ENCODE measurements around the gene FAAP20.

The FAAP20 gene

GRCh38 chr1:2178875-2179274 is 15.7 kb downstream of the FAAP20 start:
- no peak overlapping the region for H3K9ac ChIP-seq (ENCODE audit: low read depth in 1 of 2, low read length in 2 of 2)
- H3K4me1 ChIP-seq (ENCODE audit: control insufficient read depth in 1 of 2, insufficient read depth in 2 of 2, low read length in 2 of 2), result no peaks in the 10 kb centered on the region
- no peaks in the 10 kb centered on the region for H3K9me3 ChIP-seq (ENCODE audit: control insufficient read depth in 1 of 2, low read length in 2 of 2)
- no peaks in the 10 kb centered on the region for H3K27me3 ChIP-seq (ENCODE audit: control insufficient read depth in 1 of 2, insufficient read depth in 2 of 2, low read length in 2 of 2)
- no peak overlapping the region for H3K4me3 ChIP-seq (ENCODE audit: low read depth in 1 of 2, low read length in 2 of 2)
- peaks cover 11 to 55% of the 10 kb centered on the region in 2 donors for H3K36me3 ChIP-seq (ENCODE audit: control insufficient read depth in 1 of 2, insufficient read depth in 2 of 2, low read length in 2 of 2)
- no peak overlapping the region for H3K27ac ChIP-seq (ENCODE audit: low read depth, low read length)

- Histone ChIP-seq H3K4me1 (ENCODE audit: control insufficient read depth in 1 of 2, insufficient read depth in 2 of 2, low read length in 2 of 2) (no peaks in the 10 kb centered on the region), H3K9me3 (ENCODE audit: control insufficient read depth in 1 of 2, low read length in 2 of 2) (no peaks in the 10 kb centered on the region), H3K4me3 (ENCODE audit: low read depth in 1 of 2, low read length in 2 of 2) (no peak overlapping the region), H3K9ac (ENCODE audit: low read depth in 1 of 2, low read length in 2 of 2) (no peak overlapping the region), H3K27ac (ENCODE audit: low read depth, low read length) (no peak overlapping the region), H3K36me3 (ENCODE audit: control insufficient read depth in 1 of 2, insufficient read depth in 2 of 2, low read length in 2 of 2) (peaks cover 11 to 64% of the 10 kb centered on the region in 2 donors), H3K27me3 (ENCODE audit: control insufficient read depth in 1 of 2, insufficient read depth in 2 of 2, low read length in 2 of 2) (no peaks in the 10 kb centered on the region)
Measured at GRCh38 chr1:2177946-2178538, 16.5 kb downstream of the FAAP20 start.

- Histone ChIP-seq H3K9me3 (ENCODE audit: control insufficient read depth in 1 of 2, low read length in 2 of 2) (no peaks in the 10 kb centered on the region), H3K27me3 (ENCODE audit: control insufficient read depth in 1 of 2, insufficient read depth in 2 of 2, low read length in 2 of 2) (no peaks in the 10 kb centered on the region), H3K27ac (ENCODE audit: low read depth, low read length) (no peak overlapping the region), H3K4me3 (ENCODE audit: low read depth in 1 of 2, low read length in 2 of 2) (no peak overlapping the region), H3K9ac (ENCODE audit: low read depth in 1 of 2, low read length in 2 of 2) (no peak overlapping the region), H3K4me1 (ENCODE audit: control insufficient read depth in 1 of 2, insufficient read depth in 2 of 2, low read length in 2 of 2) (no peaks in the 10 kb centered on the region), H3K36me3 (ENCODE audit: control insufficient read depth in 1 of 2, insufficient read depth in 2 of 2, low read length in 2 of 2) (peaks cover 13 to 69% of the 10 kb centered on the region in 2 donors)
Measured at GRCh38 chr1:2177541-2177940, 17.0 kb downstream of the FAAP20 start.

GRCh38 chr1:2176615-2177014 is 18.0 kb downstream of the FAAP20 start:
- Histone ChIP-seq H3K9me3 (ENCODE audit: control insufficient read depth in 1 of 2, low read length in 2 of 2) (no peaks in the 10 kb centered on the region), H3K36me3 (ENCODE audit: control insufficient read depth in 1 of 2, insufficient read depth in 2 of 2, low read length in 2 of 2) (peaks cover 16 to 73% of the 10 kb centered on the region in 2 donors), H3K4me3 (ENCODE audit: low read depth in 1 of 2, low read length in 2 of 2) (no peak overlapping the region), H3K9ac (ENCODE audit: low read depth in 1 of 2, low read length in 2 of 2) (no peak overlapping the region), H3K27ac (ENCODE audit: low read depth, low read length) (no peak overlapping the region), H3K4me1 (ENCODE audit: control insufficient read depth in 1 of 2, insufficient read depth in 2 of 2, low read length in 2 of 2) (no peaks in the 10 kb centered on the region), H3K27me3 (ENCODE audit: control insufficient read depth in 1 of 2, insufficient read depth in 2 of 2, low read length in 2 of 2) (no peaks in the 10 kb centered on the region)

GRCh38 chr1:2175681-2176454 is 18.7 kb downstream of the FAAP20 start:
- Histone ChIP-seq H3K36me3 (ENCODE audit: control insufficient read depth in 1 of 2, insufficient read depth in 2 of 2, low read length in 2 of 2) (peaks cover 15 to 75% of the 10 kb centered on the region in 2 donors), H3K9me3 (ENCODE audit: control insufficient read depth in 1 of 2, low read length in 2 of 2) (no peaks in the 10 kb centered on the region), H3K4me1 (ENCODE audit: control insufficient read depth in 1 of 2, insufficient read depth in 2 of 2, low read length in 2 of 2) (no peaks in the 10 kb centered on the region), H3K9ac (ENCODE audit: low read depth in 1 of 2, low read length in 2 of 2) (no peak overlapping the region), H3K27ac (ENCODE audit: low read depth, low read length) (no peak overlapping the region), H3K4me3 (ENCODE audit: low read depth in 1 of 2, low read length in 2 of 2) (no peak overlapping the region), H3K27me3 (ENCODE audit: control insufficient read depth in 1 of 2, insufficient read depth in 2 of 2, low read length in 2 of 2) (no peaks in the 10 kb centered on the region)

GRCh38 chr1:2175055-2175414 is 19.5 kb downstream of the FAAP20 start:
- H3K27ac ChIP-seq (ENCODE audit: low read depth, low read length), result no peak overlapping the region
- no peaks in the 10 kb centered on the region for H3K27me3 ChIP-seq (ENCODE audit: control insufficient read depth in 1 of 2, insufficient read depth in 2 of 2, low read length in 2 of 2)
- peaks cover 18 to 72% of the 10 kb centered on the region in 2 donors for H3K36me3 ChIP-seq (ENCODE audit: control insufficient read depth in 1 of 2, insufficient read depth in 2 of 2, low read length in 2 of 2)
- peak overlapping the region in 1 of 2 donors; percentile 50 for H3K4me3 ChIP-seq (ENCODE audit: low read depth in 1 of 2, low read length in 2 of 2)
- no peaks in the 10 kb centered on the region for H3K9me3 ChIP-seq (ENCODE audit: control insufficient read depth in 1 of 2, low read length in 2 of 2)
- H3K9ac ChIP-seq (ENCODE audit: low read depth in 1 of 2, low read length in 2 of 2), result peak overlapping the region in 1 of 2 donors; percentile 18
- H3K4me1 ChIP-seq (ENCODE audit: control insufficient read depth in 1 of 2, insufficient read depth in 2 of 2, low read length in 2 of 2), result no peaks in the 10 kb centered on the region

DNA sequence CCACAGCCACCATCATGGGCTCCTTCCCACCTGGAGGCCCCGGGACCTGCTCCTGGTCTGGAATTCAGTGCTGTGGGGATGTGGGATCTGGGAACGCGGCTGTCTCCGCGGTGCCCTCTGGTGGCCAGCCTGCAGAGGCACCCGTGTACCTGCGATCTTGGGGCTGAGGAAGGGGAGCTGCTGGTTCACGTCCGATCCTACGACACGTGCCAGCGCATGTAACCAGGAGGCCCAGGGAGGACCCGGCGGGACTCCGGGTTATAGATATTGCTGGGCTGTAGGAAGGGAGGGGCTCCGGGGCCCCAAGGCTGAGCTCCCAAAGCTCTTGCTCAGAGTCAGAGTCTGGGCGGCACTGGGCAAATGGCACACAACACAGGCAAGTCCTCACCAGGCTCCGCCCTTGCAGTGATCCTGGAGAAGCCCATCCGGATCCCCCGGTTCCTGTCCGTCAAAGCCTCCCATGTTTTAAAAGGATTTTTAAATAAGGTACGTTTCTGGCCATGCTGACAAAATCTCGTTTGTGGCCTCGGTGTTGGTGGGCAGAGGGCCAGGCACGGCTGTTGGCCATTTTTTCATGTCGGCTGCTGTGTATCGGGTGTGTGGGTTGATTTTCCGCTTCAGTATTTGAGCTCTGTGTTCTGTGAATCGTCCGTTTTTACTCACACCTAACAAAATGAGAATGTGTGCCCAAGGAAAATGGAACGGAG is 20.1 kb downstream of the FAAP20 start:
- Histone ChIP-seq H3K4me3 (ENCODE audit: low read depth in 1 of 2, low read length in 2 of 2) (peak overlapping the region in 1 of 2 donors; percentile 50), H3K4me1 (ENCODE audit: control insufficient read depth in 1 of 2, insufficient read depth in 2 of 2, low read length in 2 of 2) (no peaks in the 10 kb centered on the region), H3K9ac (ENCODE audit: low read depth in 1 of 2, low read length in 2 of 2) (peak overlapping the region in 1 of 2 donors; percentile 18), H3K36me3 (ENCODE audit: control insufficient read depth in 1 of 2, insufficient read depth in 2 of 2, low read length in 2 of 2) (peaks cover 18 to 66% of the 10 kb centered on the region in 2 donors), H3K9me3 (ENCODE audit: control insufficient read depth in 1 of 2, low read length in 2 of 2) (no peaks in the 10 kb centered on the region), H3K27me3 (ENCODE audit: control insufficient read depth in 1 of 2, insufficient read depth in 2 of 2, low read length in 2 of 2) (no peaks in the 10 kb centered on the region), H3K27ac (ENCODE audit: low read depth, low read length) (no peak overlapping the region)

DNA sequence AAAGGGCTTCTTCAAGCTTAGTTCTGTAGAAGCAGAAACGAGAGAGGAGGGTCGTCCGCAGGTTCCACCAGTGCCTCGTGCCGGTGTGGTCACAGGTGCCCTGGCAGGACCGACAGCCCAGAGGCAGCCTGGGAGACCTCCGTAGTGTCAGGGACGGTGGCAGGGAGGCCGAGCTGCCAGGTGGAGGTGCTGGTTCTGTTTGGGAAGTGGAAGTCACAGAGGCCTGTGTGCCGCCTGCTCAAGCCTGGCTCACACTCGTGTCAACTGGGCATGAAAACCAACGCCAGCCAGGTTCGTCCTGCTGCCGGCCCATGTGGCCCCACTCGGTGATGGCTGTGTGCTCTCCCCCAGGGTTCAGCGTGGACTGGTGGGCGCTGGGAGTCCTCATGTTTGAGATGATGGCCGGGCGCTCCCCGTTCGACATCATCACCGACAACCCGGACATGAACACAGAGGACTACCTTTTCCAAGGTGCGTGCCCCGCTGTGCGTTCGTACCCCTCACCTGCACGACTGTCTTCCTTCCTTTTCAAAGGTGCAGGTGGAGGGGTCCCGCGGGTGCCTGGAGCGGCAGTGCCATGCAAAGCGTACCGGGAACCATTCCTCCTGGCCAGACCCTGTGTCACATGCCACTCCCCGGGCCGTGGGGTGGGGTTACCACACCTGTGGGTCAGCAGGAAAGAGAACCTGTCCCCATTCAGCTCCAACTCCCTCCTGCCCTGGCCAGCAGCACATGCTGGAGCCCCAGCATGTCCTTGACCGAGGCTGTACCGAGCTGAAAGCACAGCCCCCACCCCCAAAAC is 20.8 kb downstream of the FAAP20 start:
- no peak overlapping the region for H3K9ac ChIP-seq (ENCODE audit: low read depth in 1 of 2, low read length in 2 of 2)
- no peak overlapping the region for H3K27ac ChIP-seq (ENCODE audit: low read depth, low read length)
- H3K27me3 ChIP-seq (ENCODE audit: control insufficient read depth in 1 of 2, insufficient read depth in 2 of 2, low read length in 2 of 2), result no peaks in the 10 kb centered on the region

GRCh38 chr1:2172551-2173146 is 21.9 kb downstream of the FAAP20 start:
- H3K9ac ChIP-seq (ENCODE audit: low read depth in 1 of 2, low read length in 2 of 2), result no peak overlapping the region
- no peaks in the 10 kb centered on the region for H3K27me3 ChIP-seq (ENCODE audit: control insufficient read depth in 1 of 2, insufficient read depth in 2 of 2, low read length in 2 of 2)
- H3K4me3 ChIP-seq (ENCODE audit: low read depth in 1 of 2, low read length in 2 of 2), result no peak overlapping the region
- H3K9me3 ChIP-seq (ENCODE audit: control insufficient read depth in 1 of 2, low read length in 2 of 2), result no peaks in the 10 kb centered on the region
- peaks cover 22 to 51% of the 10 kb centered on the region in 2 donors for H3K36me3 ChIP-seq (ENCODE audit: control insufficient read depth in 1 of 2, insufficient read depth in 2 of 2, low read length in 2 of 2)
- H3K27ac ChIP-seq (ENCODE audit: low read depth, low read length), result no peak overlapping the region
- H3K4me1 ChIP-seq (ENCODE audit: control insufficient read depth in 1 of 2, insufficient read depth in 2 of 2, low read length in 2 of 2), result no peaks in the 10 kb centered on the region

More for the DNA sequence above, 20.8 kb downstream of the FAAP20 start:
- no peaks in the 10 kb centered on the region for H3K9me3 ChIP-seq (ENCODE audit: control insufficient read depth in 1 of 2, low read length in 2 of 2)
- peaks cover 20 to 62% of the 10 kb centered on the region in 2 donors for H3K36me3 ChIP-seq (ENCODE audit: control insufficient read depth in 1 of 2, insufficient read depth in 2 of 2, low read length in 2 of 2)
- no peaks in the 10 kb centered on the region for H3K4me1 ChIP-seq (ENCODE audit: control insufficient read depth in 1 of 2, insufficient read depth in 2 of 2, low read length in 2 of 2)
- no peak overlapping the region for H3K4me3 ChIP-seq (ENCODE audit: low read depth in 1 of 2, low read length in 2 of 2)

Data from duodenal mucosa (tissue), 2 donors.